GM21526 (cell line): Measurements from ENCODE around the gene CD9.

Experiments
- ATAC-seq: cut with Tn5 transposase; IDR thresholded peaks from one replicate; pipeline ENCODE4 v1.9.1; 2021; ENCODE audit warnings: moderate library complexity; ENCODE audit not compliant: unreplicated experiment, low FRiP score

Gene CD9

GRCh38 chr12:6271281-6271680 lies 71.1 kb downstream of the CD9 start:
- no peak for ATAC-seq

GRCh38 chr12:6272300-6273204 lies 72.4 kb downstream of the CD9 start:
- no peak for ATAC-seq

- ATAC-seq: no peak
Observed at GRCh38 chr12:6273205-6273540, 73.0 kb downstream of the CD9 start.

GRCh38 chr12:6273541-6274230 lies 73.5 kb downstream of the CD9 start:
- ATAC-seq: no peak

GRCh38 chr12:6274231-6275221 lies 74.3 kb downstream of the CD9 start:
- no peak for ATAC-seq

GRCh38 chr12:6275928-6276887 lies 76.0 kb downstream of the CD9 start:
- ATAC-seq: no peak

- ATAC-seq: no peak
Observed at GRCh38 chr12:6276956-6277620, 76.9 kb downstream of the CD9 start.

- peak; percentile 30 for ATAC-seq
Observed at GRCh38 chr12:6277982-6278438, 77.8 kb downstream of the CD9 start.

- peak; percentile 66 for ATAC-seq
Observed at GRCh38 chr12:6278439-6279255, 78.4 kb downstream of the CD9 start.

- no peak for ATAC-seq
Observed at GRCh38 chr12:6279256-6279628, 79.0 kb downstream of the CD9 start.

GRCh38 chr12:6279631-6280030 lies 79.4 kb downstream of the CD9 start:
- ATAC-seq: no peak

GRCh38 chr12:6280053-6280469 lies 79.9 kb downstream of the CD9 start:
- no peak for ATAC-seq

- no peak for ATAC-seq
Observed at GRCh38 chr12:6280672-6281071, 80.5 kb downstream of the CD9 start.

GRCh38 chr12:6281081-6281809 lies 81.0 kb downstream of the CD9 start:
- ATAC-seq: no peak

- ATAC-seq: no peak
Observed at GRCh38 chr12:6282453-6282840, 82.2 kb downstream of the CD9 start.

GRCh38 chr12:6284273-6284672 lies 84.1 kb downstream of the CD9 start:
- ATAC-seq: no peak

- no peak for ATAC-seq
Observed at GRCh38 chr12:6285063-6285477, 84.9 kb downstream of the CD9 start.
